Measurements from ENCODE around the gene ANXA11. TPM values are rescaled to one million over a fixed set of nuclear protein-coding genes. Genes with fewer than 3 reads are reported as not detected.

The ANXA11 gene
- total and polyA plus RNA-seq, 9 of the 15 experiments (the other 6 are each of a cell fraction or from before 2014, with no cell fraction given): 43.6 to 212 (median 109) TPM

GRCh38 chr10:80161321-80162083 is 43.8 kb downstream of the ANXA11 start:
- ChIA-PET CTCF (ENCODE audit: low intra/inter-chr PET ratio) (interaction anchor here (1.1 kb wide), 1 partner anchor 61 kb away, joined by 5 read pairs; no protein-coding TSS in a partner anchor), POLR2A (interaction anchor here (1.0 to 1.9 kb wide), 4 partner anchors 10 to 44 kb away, joined by 3 to 10 read pairs (median 4); no protein-coding TSS in a partner anchor)
- in situ Hi-C loops (cut with MboI): no loop called here
- peaks cover 100% of the 10 kb centered on the region for H3K36me3 ChIP-seq (ENCODE audit: control insufficient read depth, insufficient read depth, low read length)
- no peak overlapping the region for H3K4me3 ChIP-seq
- no peaks in the 10 kb centered on the region for H3K27me3 ChIP-seq (ENCODE audit: control insufficient read depth in 2 of 2, insufficient read depth in 2 of 2, low read length in 2 of 2)
- peaks cover 13% of the 10 kb centered on the region; the same call in 1 of the 2 replicates for H4K20me1 ChIP-seq (replicated peaks; ENCODE audit: control insufficient read depth, insufficient read depth, low read length)
- H3K4me2 ChIP-seq (ENCODE audit: insufficient read depth, low read length): no peak overlapping the region
- BruUV-seq (replicated peaks): no TSS peak
- DNase-seq (ENCODE audit: extremely low read depth in 1 of 4, low spot score in 3 of 4): peak in 3 of 4 experiments; percentile 42 to 62 (median 52)
- H3K9ac ChIP-seq (ENCODE audit: insufficient read depth in 1 of 2, low read depth in 2 of 2, low read length in 2 of 2): no peak overlapping the region
- intact Hi-C loops (cut with micrococcal nuclease): loop anchor here (2.0 kb wide), 1 partner anchor 41 kb away; no protein-coding TSS in a partner anchor
- peak; percentile 23 for FAIRE-seq
- peaks cover 6% of the 10 kb centered on the region for H3K9me1 ChIP-seq (ENCODE audit: control insufficient read depth, insufficient read depth, low read length)
- no peaks in the 10 kb centered on the region for H3K79me2 ChIP-seq (ENCODE audit: control insufficient read depth, insufficient read depth, low read length)
- H3K27ac ChIP-seq (ENCODE audit: extremely low read depth, low read depth, low read length): no peak overlapping the region
- 86% methylated on average over 21 of the region's 21 CpGs for WGBS (ENCODE audit: insufficient coverage, low coverage, missing lambda C conversion rate)
- no peak overlapping the region for H2AFZ ChIP-seq (ENCODE audit: low read depth, low read length)
- H3K9me3 ChIP-seq (replicated peaks; ENCODE audit: control insufficient read depth, insufficient read depth, low read depth, low read length): no peaks in the 10 kb centered on the region
- peaks cover 20 to 31% of the 10 kb centered on the region in 2 experiments for H3K4me1 ChIP-seq (replicated peaks in 1 of 2; ENCODE audit: control insufficient read depth in 2 of 2, insufficient read depth in 2 of 2, low read length in 2 of 2)
- peak; percentile 53 for ATAC-seq
- TF ChIP-seq MBD1 (CRISPR knock-in tag; IDR thresholded peaks at IDR 0.05): no peak
- 0 out of 2 replicates have a peak, but pooled peaks have one; percentile 10 for TF ChIP-seq REST (IDR thresholded peaks at IDR 0.05; ENCODE audit: borderline replicate concordance)
- no peak for TF ChIP-seq REST (CRISPR knock-in tag; IDR thresholded peaks at IDR 0.05; ENCODE audit: low read depth)
- no peak for TF ChIP-seq NFXL1 (CRISPR knock-in tag; IDR thresholded peaks at IDR 0.05)
- 0 out of 2 replicates have a peak, but pooled peaks have one; percentile 8 for TF ChIP-seq DEAF1 (CRISPR knock-in tag; IDR thresholded peaks at IDR 0.05)
- TF ChIP-seq NFIC (IDR thresholded peaks at IDR 0.05): peak; percentile 91

All from K562 (cell line).